ENCODE measurements around the gene ABTB1. TPM values are rescaled to one million over a fixed set of nuclear protein-coding genes. Genes with fewer than 3 reads are reported as not detected.

ABTB1 gene
- total RNA-seq, 1 donor from 2014 or later = 12.2 TPM

DNA sequence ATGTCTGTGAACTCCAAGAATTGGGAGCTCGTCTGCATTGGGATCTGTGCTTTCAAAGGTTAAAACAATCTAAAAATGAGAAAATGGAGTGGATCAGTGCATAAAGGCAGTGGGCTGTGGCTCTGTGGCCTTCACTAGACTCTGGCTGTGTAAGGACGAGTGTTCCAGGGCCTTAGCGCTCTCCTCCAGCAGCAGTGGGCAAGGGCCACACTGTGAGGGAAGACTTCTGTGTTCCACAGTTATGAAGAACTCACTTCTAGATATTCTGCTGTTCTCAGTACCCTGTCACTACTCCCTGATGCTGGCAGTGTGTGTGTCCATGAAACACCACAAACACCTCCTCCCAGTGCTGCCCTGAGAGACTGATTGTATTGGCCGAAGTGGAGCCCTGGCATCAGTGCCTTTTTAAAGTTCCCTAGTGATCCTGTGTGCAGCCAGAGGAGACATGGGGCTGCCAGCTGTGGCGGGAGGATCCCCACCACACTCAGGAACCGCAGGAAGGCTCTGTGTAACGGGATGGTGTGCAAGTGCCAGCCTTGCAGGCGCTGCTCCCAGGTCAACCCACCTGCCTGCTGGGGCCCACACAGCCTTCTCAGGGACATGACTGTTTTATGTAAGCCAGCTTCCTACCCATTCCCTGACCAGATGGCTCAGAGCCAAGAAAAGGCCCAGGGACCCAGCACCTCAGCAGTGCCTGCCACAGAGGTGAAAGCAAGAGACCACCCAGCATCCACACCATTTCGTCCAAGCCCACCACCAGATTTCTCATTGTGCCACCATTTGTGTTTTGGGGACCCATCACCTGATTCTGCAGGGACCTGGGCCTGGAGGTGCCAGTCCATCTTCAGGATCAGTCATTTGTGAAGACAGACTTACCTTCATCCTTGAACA lies 40.4 kb downstream of the ABTB1 start:
- DNase-seq (ENCODE audit: low spot score, unreplicated experiment) = no peak
- no peaks in the 10 kb centered on the region for H3K36me3 Mint-ChIP-seq (ENCODE audit: insufficient read depth)
- peaks cover 5% of the 10 kb centered on the region for H3K4me1 Mint-ChIP-seq (ENCODE audit: low read depth)
- H3K27ac Mint-ChIP-seq = no peak overlapping the region
- H3K4me3 Mint-ChIP-seq (ENCODE audit: low read depth) = no peak overlapping the region
- peaks cover 39% of the 10 kb centered on the region for H3K27me3 Mint-ChIP-seq
- TF ChIP-seq, protein P1, sequence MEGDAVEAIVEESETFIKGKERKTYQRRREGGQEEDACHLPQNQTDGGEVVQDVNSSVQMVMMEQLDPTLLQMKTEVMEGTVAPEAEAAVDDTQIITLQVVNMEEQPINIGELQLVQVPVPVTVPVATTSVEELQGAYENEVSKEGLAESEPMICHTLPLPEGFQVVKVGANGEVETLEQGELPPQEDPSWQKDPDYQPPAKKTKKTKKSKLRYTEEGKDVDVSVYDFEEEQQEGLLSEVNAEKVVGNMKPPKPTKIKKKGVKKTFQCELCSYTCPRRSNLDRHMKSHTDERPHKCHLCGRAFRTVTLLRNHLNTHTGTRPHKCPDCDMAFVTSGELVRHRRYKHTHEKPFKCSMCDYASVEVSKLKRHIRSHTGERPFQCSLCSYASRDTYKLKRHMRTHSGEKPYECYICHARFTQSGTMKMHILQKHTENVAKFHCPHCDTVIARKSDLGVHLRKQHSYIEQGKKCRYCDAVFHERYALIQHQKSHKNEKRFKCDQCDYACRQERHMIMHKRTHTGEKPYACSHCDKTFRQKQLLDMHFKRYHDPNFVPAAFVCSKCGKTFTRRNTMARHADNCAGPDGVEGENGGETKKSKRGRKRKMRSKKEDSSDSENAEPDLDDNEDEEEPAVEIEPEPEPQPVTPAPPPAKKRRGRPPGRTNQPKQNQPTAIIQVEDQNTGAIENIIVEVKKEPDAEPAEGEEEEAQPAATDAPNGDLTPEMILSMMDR (IDR thresholded peaks at IDR 0.05; ENCODE audit: unreplicated experiment) = no peak
- H3K9me3 Mint-ChIP-seq (ENCODE audit: low read depth) = no peaks in the 10 kb centered on the region

DNA sequence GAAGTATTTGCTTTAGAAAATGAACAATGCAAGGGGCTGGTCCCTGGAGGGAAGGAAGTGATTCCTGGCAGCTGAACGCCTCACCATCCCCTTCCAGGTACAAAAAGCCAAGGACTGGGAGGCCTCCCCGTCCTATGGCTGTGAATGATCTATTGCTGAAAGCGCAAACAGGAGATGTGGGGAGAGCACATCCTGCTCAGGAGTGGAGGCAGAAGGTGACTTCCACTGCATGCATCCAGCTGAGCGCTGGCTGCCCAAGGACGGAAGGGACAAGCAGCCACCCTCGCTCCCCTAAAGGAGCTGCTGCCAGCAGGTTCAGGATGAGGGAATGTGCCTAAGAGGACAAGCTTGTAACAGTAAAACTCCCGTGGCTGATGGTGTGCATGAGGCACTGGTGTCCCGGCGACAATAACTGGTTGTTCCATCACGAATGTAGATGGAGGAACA lies 41.4 kb downstream of the ABTB1 start:
- TF ChIP-seq, protein P1 (IDR thresholded peaks at IDR 0.05; ENCODE audit: unreplicated experiment) = no peak
- Mint-ChIP-seq H3K27ac (no peak overlapping the region), H3K36me3 (ENCODE audit: insufficient read depth) (no peaks in the 10 kb centered on the region), H3K9me3 (ENCODE audit: low read depth) (no peaks in the 10 kb centered on the region), H3K4me3 (ENCODE audit: low read depth) (no peak overlapping the region), H3K27me3 (peaks cover 39% of the 10 kb centered on the region), H3K4me1 (ENCODE audit: low read depth) (peaks cover 4% of the 10 kb centered on the region)
- DNase-seq (ENCODE audit: low spot score, unreplicated experiment) = no peak

DNA sequence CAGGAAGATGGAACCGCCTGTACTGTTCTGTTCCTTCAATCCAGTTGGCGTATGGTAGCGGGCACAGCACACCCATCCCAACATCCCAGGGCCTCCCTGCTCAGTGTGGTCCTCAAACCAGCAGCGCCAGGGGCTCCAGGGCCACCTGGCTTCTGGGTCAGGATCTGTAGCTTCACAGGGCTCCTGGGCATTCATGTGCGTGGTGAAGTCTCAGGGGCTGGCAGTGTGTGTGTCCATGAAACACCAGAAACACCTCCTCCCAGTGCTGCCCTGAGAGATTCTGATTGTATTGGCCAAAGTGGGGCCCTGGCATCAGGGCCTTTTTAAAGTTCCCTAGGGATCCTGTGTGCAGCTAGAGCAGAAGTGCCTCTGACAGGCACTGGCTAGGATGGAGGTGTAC lies 42.1 kb downstream of the ABTB1 start:
- no peak for DNase-seq (ENCODE audit: low spot score, unreplicated experiment)
- peaks cover 39% of the 10 kb centered on the region for H3K27me3 Mint-ChIP-seq
- no peaks in the 10 kb centered on the region for H3K9me3 Mint-ChIP-seq (ENCODE audit: low read depth)
- no peak overlapping the region for H3K27ac Mint-ChIP-seq
- H3K4me3 Mint-ChIP-seq (ENCODE audit: low read depth) = no peak overlapping the region
- no peaks in the 10 kb centered on the region for H3K36me3 Mint-ChIP-seq (ENCODE audit: insufficient read depth)
- TF ChIP-seq, protein P1 (IDR thresholded peaks at IDR 0.05; ENCODE audit: unreplicated experiment) = no peak
- H3K4me1 Mint-ChIP-seq (ENCODE audit: low read depth) = peaks cover 4% of the 10 kb centered on the region

DNA sequence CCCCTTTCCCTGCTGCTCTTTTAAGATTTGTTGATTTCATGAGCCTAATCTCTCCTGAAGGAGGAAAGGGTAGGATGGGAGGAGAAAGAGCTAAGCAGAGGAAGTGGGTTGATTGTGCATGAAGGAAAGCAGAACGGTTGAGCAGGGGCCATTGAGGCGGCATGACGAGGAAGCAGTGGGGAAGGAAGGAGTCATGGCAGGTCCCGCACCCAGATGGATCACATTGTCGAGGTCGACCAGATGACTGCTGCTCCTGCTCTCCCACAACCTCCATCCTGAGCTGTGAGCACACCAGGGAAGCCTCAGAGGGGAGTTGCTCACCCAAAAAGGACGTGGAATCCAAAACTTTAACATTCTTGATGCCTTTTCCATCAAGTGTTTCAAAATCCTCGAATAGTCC lies 42.8 kb downstream of the ABTB1 start:
- peaks cover 7% of the 10 kb centered on the region for H3K4me1 Mint-ChIP-seq (ENCODE audit: low read depth)
- TF ChIP-seq, protein P1 (IDR thresholded peaks at IDR 0.05; ENCODE audit: unreplicated experiment) = no peak
- H3K27ac Mint-ChIP-seq = no peak overlapping the region
- no peaks in the 10 kb centered on the region for H3K9me3 Mint-ChIP-seq (ENCODE audit: low read depth)
- DNase-seq (ENCODE audit: low spot score, unreplicated experiment) = no peak
- H3K27me3 Mint-ChIP-seq = peaks cover 35% of the 10 kb centered on the region
- no peaks in the 10 kb centered on the region for H3K36me3 Mint-ChIP-seq (ENCODE audit: insufficient read depth)
- H3K4me3 Mint-ChIP-seq (ENCODE audit: low read depth) = no peak overlapping the region

DNA sequence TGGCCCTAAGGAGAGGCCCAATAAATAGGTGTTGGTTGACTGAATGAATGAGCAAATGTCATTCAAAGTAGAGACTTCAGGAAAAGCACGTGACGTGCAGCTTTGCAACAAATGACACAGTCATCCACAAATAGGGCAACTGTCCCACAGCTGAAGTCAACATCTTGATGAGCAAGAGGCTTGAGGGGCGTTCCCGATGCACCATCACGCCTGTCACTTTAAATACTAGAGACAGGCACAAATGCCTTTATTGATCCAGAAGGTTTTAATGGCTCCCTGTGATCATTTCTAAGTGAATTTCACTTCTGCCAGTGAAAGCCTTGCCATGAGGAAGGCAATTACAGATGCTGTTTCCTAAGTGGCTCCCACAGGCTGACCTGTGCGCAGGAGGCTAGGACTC lies 43.6 kb downstream of the ABTB1 start:
- Mint-ChIP-seq H3K4me1 (ENCODE audit: low read depth) (peaks cover 7% of the 10 kb centered on the region), H3K4me3 (ENCODE audit: low read depth) (no peak overlapping the region), H3K9me3 (ENCODE audit: low read depth) (no peaks in the 10 kb centered on the region), H3K27ac (no peak overlapping the region), H3K27me3 (peaks cover 28% of the 10 kb centered on the region), H3K36me3 (ENCODE audit: insufficient read depth) (no peaks in the 10 kb centered on the region)
- DNase-seq (ENCODE audit: low spot score, unreplicated experiment) = no peak
- TF ChIP-seq, protein P1 (IDR thresholded peaks at IDR 0.05; ENCODE audit: unreplicated experiment) = no peak
